A673 (cell line): ENCODE results near the gene ZFYVE28. TPM values are rescaled to one million over a fixed set of nuclear protein-coding genes. Genes with fewer than 3 reads are reported as not detected.
A peak's percentile ranks its signal among the peaks of the same experiment; 100 is the strongest.

Source experiments
- BruUV-seq: library from RNA; stranded (reverse); fragments of 400-500 nt; replicated peaks from 2 replicates; lab custom pipeline; 2021; lab: Mats Ljungman, UMichigan
- CTCF ChIA-PET: fragments of 300-600 bp; sonication (Branson Sonifier 250); formaldehyde crosslinking; loops from one replicate; lab custom pipeline; 2022; ENCODE audit warnings: antibody characterized with exemption; lab: Charles Lee
- POLR2A ChIA-PET: fragments of 300-600 bp; sonication (Branson Sonifier 250); formaldehyde crosslinking; loops from one replicate; lab custom pipeline; 2022; ENCODE audit warnings: antibody characterized with exemption; ENCODE audit not compliant: low non-redundant PET; lab: Charles Lee
- DNase-seq: peaks from one replicate; pipeline ENCODE4 v3.0.0-alpha.2; 2015; ENCODE audit warnings: low spot score
- H3K27ac ChIP-seq: fragments of 200-600 bp; sonication (generic); 2 replicates; pipeline ENCODE4 v1.5.1; 2016; ENCODE audit warnings: mixed run types, low read depth, mild to moderate bottlenecking, mixed read lengths, antibody characterized with exemption, low read length; ENCODE audit not compliant: poor library complexity, severe bottlenecking
- H3K27me3 ChIP-seq: fragments of 200-600 bp; sonication (generic); replicated peaks from 2 replicates; pipeline ENCODE4 v1.6.1; 2017; ENCODE audit warnings: mixed run types, low read depth, mild to moderate bottlenecking, mixed read lengths, antibody characterized with exemption, low read length; ENCODE audit not compliant: insufficient read depth, poor library complexity
- H3K36me3 ChIP-seq: fragments of 200-600 bp; sonication (generic); 2 replicates; pipeline ENCODE4 v1.6.1; 2016; ENCODE audit warnings: mixed run types, mild to moderate bottlenecking, mixed read lengths, antibody characterized with exemption, low read length; ENCODE audit not compliant: insufficient read depth, poor library complexity, severe bottlenecking
- H3K4me1 ChIP-seq: fragments of 200-600 bp; sonication (generic); 2 replicates; pipeline ENCODE4 v1.6.1; 2017; ENCODE audit warnings: mixed run types, mild to moderate bottlenecking, mixed read lengths, antibody characterized with exemption, low read length; ENCODE audit not compliant: insufficient read depth, poor library complexity, severe bottlenecking
- H3K4me3 ChIP-seq: fragments of 200-600 bp; sonication (generic); 2 replicates; pipeline ENCODE4 v1.5.1; 2016; ENCODE audit warnings: low read depth, mixed run types, mild to moderate bottlenecking, mixed read lengths, low read length; ENCODE audit not compliant: poor library complexity, severe bottlenecking
- H3K9me3 ChIP-seq: fragments of 200-600 bp; sonication (generic); 2 replicates; pipeline ENCODE4 v1.6.1; 2016; ENCODE audit warnings: mixed run types, low read depth, mild to moderate bottlenecking, mixed read lengths, antibody characterized with exemption, low read length; ENCODE audit not compliant: poor library complexity, severe bottlenecking
- CTCF ChIP-seq: fragments of 300-800, 200-600 bp; sonication (generic); conservative IDR thresholded peaks from 2 replicates; pipeline ENCODE4 v1.5.1; 2017; ENCODE audit warnings: low read depth, mild to moderate bottlenecking, antibody characterized with exemption, low read length, moderate library complexity, mixed read lengths
- EZH2 ChIP-seq: fragments of 200-600 bp; sonication (generic); IDR thresholded peaks from 2 replicates; pipeline ENCODE4 v1.6.1; 2017; ENCODE audit warnings: borderline replicate concordance, low read depth, mild to moderate bottlenecking, mixed read lengths, antibody characterized with exemption, low read length; ENCODE audit not compliant: poor library complexity, severe bottlenecking
- intact Hi-C: fragments of 100-400 bp; cut with micrococcal nuclease; formaldehyde crosslinking; loops from one replicate; pipeline ENCODE4 v1.10.0; 2022; ENCODE audit not compliant: unreplicated experiment
- total RNA-seq: library from RNA; stranded (reverse); gene quantifications from 2 replicates; pipeline ENCODE4 v1.2.3, GENCODE V29; 2021

Gene ZFYVE28
- total RNA-seq, 1 experiment from 2014 or later = 8.6 TPM

GRCh38 chr4:2462992-2463762, 44.7 kb upstream of the ZFYVE28 start:
- Histone ChIP-seq H3K4me3 (peak overlapping the region; percentile 55), H3K36me3 (no peaks in the 10 kb centered on the region), H3K9me3 (no peaks in the 10 kb centered on the region), H3K4me1 (no peaks in the 10 kb centered on the region), H3K27ac (no peak overlapping the region), H3K27me3 (no peaks in the 10 kb centered on the region)
- TF ChIP-seq EZH2 (no peak), CTCF (no peak)
- BruUV-seq = no TSS peak
- ChIA-PET CTCF (no interaction called here), POLR2A (no interaction called here)
- no peak for DNase-seq
- intact Hi-C loops = no loop called here

GRCh38 chr4:2462218-2462991, 44.0 kb upstream of the ZFYVE28 start:
- ChIA-PET CTCF (no interaction called here), POLR2A (no interaction called here)
- no peaks in the 10 kb centered on the region for H3K9me3 ChIP-seq
- DNase-seq = peak; percentile 81
- TF ChIP-seq EZH2 (no peak), CTCF (peak; percentile 43; the same call in 1 of the 2 replicates)
- intact Hi-C loops = no loop called here
- H3K4me3 ChIP-seq = peak overlapping the region; percentile 55
- H3K27ac ChIP-seq = no peak overlapping the region
- H3K36me3 ChIP-seq = no peaks in the 10 kb centered on the region
- no TSS peak for BruUV-seq
- H3K4me1 ChIP-seq = no peaks in the 10 kb centered on the region
- H3K27me3 ChIP-seq = no peaks in the 10 kb centered on the region

- Histone ChIP-seq H3K36me3 (no peaks in the 10 kb centered on the region), H3K27me3 (no peaks in the 10 kb centered on the region), H3K9me3 (no peaks in the 10 kb centered on the region), H3K4me3 (no peak overlapping the region), H3K27ac (no peak overlapping the region), H3K4me1 (no peaks in the 10 kb centered on the region)
- intact Hi-C loops = no loop called here
- CTCF ChIA-PET = no interaction called here
- no TSS peak for BruUV-seq
- POLR2A ChIA-PET = no interaction called here
- TF ChIP-seq CTCF = no peak
- no peak for TF ChIP-seq EZH2
- DNase-seq = no peak
Observed at GRCh38 chr4:2461246-2461960, 43.0 kb upstream of the ZFYVE28 start.
